Femur (tissue), 1 donor: ENCODE results near the gene HOXA6.

Experiments used
- DNase-seq: peaks from one replicate; pipeline ENCODE4 v3.0.0-alpha.2; 2017

The HOXA6 gene

GRCh38 chr7:27172823-27173510, 25.4 kb upstream of the HOXA6 start:
- DNase-seq, result peak; percentile 87

- peak; percentile 53 for DNase-seq
Measured at GRCh38 chr7:27172315-27172774, 24.8 kb upstream of the HOXA6 start.

DNA sequence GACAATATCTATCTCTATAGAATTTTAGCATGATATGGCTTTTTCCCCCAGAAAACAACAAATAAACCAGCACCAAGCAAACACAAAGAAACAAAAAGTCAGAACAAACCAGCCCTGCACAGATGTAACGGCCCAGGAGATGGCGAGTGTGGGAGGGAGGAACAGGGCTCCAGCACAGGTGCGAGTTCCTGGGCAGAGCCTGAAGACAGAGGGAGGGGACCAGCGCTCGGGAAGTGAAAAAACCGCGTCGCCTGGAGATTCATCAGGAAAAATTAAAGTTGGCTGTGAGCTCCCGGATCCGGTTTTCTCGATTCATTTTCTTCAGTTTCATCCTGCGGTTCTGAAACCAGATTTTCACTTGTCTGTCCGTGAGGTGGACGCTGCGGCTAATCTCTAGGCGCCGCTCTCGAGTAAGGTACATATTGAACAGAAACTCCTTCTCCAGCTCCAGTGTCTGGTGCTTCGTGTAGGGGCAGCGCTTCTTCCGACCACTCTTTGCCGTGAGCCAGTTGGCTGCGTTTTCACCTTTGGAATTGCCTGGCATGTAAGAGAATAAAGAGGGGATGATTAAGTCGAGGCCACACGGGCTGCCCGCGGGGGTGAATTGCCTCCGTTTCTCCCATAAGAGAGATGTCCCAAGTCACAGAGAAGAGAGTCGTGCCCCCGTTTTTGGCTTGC, 24.2 kb upstream of the HOXA6 start:
- peak; percentile 60 for DNase-seq

DNA sequence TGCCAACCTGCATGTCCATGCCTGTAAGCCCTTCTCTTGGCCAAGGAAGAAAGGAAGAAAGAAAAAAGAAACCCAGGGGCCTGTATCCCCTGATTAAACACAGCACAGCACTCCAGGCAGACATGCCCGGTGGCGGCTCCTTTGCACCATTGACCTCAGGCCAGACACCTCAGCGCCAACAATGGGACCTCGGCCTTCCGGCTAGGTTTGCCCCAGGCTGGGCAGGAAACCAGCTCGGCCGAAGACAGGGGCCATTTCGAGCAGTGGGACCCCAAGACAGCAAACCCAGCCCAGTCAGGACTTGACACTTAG, 23.7 kb upstream of the HOXA6 start:
- peak; percentile 59 for DNase-seq

DNA sequence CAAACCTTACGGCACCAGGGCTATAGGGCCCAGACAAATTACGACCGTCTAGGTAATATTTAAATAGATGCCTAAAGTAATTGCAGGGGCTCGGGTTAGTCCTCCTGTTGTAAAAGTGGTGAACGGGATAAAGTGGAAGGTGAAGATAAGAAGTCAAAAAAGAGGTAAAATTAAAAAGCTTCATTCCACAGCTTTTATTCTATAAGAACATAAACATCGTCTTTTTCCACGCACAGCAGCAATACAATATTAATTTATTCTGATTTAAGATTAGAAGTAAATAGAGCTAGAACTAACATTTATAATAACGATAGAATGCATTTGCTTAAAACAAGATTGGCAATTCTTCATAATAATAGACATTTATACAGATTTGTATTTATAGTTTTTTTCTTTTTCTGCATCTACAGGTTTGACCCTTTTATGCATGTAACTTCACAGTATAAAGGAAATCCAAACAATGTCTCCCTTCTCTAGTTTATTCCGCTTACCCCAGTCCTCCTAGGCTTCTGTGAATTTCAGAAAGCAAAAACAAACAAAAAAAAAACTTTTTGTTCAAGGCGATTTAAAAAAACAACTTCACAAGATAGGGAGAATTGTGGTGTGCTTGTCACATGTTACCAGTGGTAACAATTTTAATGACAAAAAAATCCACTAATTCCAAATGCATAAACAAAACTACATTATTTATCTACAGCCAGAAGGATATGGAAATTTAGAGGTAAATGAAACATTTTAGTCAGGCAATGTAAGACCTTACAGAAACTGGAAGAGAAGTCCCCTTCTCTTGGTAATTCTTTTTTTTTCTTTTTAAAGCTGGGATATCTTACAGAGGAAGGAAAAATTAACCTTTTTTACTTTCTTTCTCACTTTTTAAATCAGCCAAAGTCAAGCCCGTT, 23.1 kb upstream of the HOXA6 start:
- DNase-seq, result no peak

DNA sequence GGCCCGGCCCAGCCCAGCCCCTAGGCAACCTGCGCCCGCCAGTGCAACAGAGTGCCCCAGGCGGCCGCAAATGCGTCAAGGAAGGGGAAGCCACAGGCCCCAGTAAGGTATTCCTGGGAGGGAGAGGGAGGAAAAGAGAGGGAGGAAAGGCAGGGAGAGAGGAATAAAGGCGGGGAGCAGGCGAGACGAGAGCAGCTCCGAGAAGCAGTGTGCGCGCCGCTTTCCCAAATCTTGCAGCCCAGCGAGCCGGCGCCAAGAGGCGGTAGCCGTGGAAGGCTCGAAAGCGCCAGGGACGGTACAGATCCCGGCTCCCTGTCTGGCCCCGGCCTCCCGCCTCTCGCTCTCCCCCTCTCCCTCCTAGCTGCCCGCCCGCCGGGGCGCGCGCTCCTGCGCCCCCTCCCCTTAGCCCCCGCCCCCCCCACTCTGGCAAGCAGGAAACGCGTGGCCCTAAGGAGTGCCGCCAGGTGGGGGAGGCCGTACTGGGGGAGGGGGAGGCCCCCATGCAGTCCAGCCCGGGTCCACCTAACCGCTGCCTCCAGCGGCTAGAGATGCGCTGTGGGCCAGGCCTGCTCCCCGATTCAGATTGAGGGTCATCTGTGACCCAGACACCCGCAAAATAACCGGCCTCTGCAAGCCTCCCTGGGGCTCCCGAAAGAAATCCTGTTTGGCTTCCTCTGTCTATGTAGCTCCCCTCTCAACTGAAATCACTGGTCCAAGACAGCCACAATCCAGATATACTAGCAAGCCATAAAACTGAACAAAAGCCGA, 22.3 kb upstream of the HOXA6 start:
- DNase-seq, result peak; percentile 73

- peak; percentile 83 for DNase-seq
Measured at GRCh38 chr7:27168265-27168947, 20.8 kb upstream of the HOXA6 start.

DNA sequence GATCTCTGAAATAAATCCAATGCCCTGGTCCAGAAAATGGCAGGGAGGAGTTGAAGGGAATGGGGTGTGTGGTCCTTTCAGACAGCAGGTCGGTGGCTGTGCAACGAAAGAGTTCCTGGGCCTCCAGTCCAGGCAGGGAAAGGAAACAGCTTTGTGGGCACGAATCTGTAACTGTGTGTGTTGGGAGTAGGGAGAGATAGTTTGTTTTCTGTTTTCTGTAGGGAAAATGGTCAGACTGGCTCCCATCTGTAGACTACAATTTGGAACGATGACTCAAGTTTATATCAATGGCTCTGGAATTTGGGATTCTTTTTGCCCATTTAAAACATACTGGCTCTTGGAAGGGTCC, 20.3 kb upstream of the HOXA6 start:
- DNase-seq, result no peak

- no peak for DNase-seq
Measured at GRCh38 chr7:27166531-27167505, 19.2 kb upstream of the HOXA6 start.

- peak; percentile 69 for DNase-seq
Measured at GRCh38 chr7:27165996-27166530, 18.5 kb upstream of the HOXA6 start.

DNA sequence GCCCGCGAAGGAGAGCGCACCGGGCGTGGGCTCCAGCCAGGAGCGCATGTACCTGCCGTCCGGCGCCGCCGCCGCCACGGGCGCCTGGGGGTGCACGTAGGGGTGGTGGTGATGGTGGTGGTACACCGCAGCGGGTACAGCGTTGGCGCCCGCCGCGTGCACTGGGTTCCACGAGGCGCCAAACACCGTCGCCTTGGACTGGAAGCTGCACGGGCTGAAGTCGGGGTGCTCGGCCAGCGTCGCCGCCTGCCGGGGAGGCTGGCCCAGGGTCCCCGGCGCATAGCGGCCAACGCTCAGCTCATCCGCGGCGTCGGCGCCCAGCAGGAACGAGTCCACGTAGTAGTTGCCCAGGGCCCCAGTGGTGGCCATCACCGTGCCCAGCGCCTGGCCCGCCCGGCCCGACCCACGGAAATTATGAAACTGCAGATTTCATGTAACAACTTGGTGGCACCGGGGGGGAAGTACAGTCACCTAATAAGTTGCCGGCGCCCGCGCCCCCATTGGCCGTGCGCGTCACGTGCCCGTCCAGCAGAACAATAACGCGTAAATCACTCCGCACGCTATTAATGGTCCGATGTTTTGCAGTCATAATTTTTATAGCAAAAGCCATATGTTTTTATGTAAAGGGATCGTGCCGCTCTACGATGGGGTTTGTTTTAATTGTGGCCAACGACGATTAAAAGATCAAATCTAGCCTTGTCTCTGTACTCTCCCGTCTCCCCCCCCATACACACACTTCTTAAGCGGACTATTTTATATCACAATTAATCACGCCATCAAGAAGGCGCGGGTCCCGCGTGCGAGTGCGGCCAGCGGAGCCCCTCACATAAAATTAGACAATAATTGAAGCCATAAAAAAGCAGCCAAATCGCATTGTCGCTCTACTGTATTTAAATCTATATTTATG, 17.8 kb upstream of the HOXA6 start, which contains the start of gene HOXA9:
HOXA9 (minus strand) TSS at position 449 of the 907 bp plus-strand sequence; CDS start at position 369, 80 bp downstream.
- peak; percentile 93 for DNase-seq

- peak; percentile 73 for DNase-seq
Measured at GRCh38 chr7:27164367-27165088, 17.0 kb upstream of the HOXA6 start.

- DNase-seq, result no peak
Measured at GRCh38 chr7:27164045-27164366, 16.4 kb upstream of the HOXA6 start.

GRCh38 chr7:27163288-27164044, 15.9 kb upstream of the HOXA6 start:
- DNase-seq, result no peak

DNA sequence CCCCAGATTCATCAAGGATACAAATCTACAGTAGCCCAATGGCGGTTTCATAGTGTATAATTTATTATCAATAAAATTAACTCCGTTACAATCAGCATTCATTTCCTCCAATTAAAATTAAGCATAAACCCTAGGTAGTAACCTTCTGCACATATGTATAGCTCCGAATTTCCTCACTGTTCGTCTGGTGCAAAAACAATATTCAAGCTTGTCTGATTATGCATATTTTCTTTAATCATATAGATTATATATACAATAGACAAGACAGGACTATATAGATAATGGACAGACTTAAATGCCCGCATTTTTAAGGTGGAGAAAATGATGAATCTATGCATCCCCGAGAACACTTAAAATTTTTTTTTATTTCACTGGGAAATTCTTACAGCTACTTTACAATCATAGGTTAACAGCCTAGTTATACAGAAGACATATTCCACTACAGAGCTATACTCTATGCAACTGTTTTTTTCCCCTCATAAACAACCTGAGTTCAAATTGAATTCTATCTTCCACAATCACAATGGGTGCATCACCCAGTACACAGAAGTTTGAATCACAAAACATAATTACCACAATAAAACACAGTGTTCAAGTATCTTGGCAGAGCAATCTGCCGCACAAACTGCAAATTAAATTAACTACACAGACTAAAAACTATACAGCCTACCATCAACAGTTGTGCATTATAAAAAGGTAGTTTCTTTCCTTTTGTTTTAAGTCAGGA, 15.2 kb upstream of the HOXA6 start:
- DNase-seq, result no peak

- DNase-seq, result peak; percentile 55
Measured at GRCh38 chr7:27161721-27162560, 14.4 kb upstream of the HOXA6 start.
